ENCODE measurements around the gene POLH.
"Not testable (repeated sequence)": the region's sequence is repeated elsewhere in the genome, so short reads cannot be mapped to it uniquely, and the experiment has no call there.

GRCh38 chr6:43538986-43539385, 37.0 kb upstream of the POLH start:
- not testable (repeated sequence) for TF ChIP-seq CTCF, POLR2A (IDR thresholded peaks at IDR 0.05)

Data from right lobe of liver (tissue), 4 donors.